GM12878 (cell line): ENCODE measurements around the gene TNFRSF9. TPM values are rescaled to one million over a fixed set of nuclear protein-coding genes. Genes with fewer than 3 reads are reported as not detected.

Experiments used
- ATAC-seq: fragments of 200-7000 bp; cut with Tn5 transposase; 3 replicates; pipeline ENCODE4 v1.9.1; 2020; ENCODE audit warnings: mild to moderate bottlenecking, moderate library complexity
- BruUV-seq: library from RNA; stranded (reverse); fragments of 400-500 nt; replicated peaks from 2 replicates; lab custom pipeline; 2021; lab: Mats Ljungman, UMichigan
- CTCF ChIA-PET: fragments of 300-600 bp; sonication (Branson Sonifier 250); formaldehyde crosslinking; extraction: SDS; loops from one replicate; lab custom pipeline; 2021; ENCODE audit warnings: inconsistent platforms; lab: Yijun Ruan, JAX
- POLR2A ChIA-PET: fragments of 350-600 bp; formaldehyde crosslinking; extraction: SDS; loops from one replicate; lab custom pipeline; 2021; ENCODE audit warnings: inconsistent platforms; lab: Charles Lee
- RAD21 ChIA-PET: fragments of 300-600 bp; sonication (Branson Sonifier 250); formaldehyde crosslinking; loops from one replicate; lab custom pipeline; 2023; ENCODE audit warnings: antibody characterized with exemption; ENCODE audit not compliant: unreplicated experiment; lab: Charles Lee
- SMC1A ChIA-PET: fragments of 300-600 bp; sonication (Branson Sonifier 250); formaldehyde crosslinking; loops from one replicate; lab custom pipeline; 2023; ENCODE audit not compliant: unreplicated experiment, uncharacterized antibody; lab: Charles Lee
- DNase-seq: peaks from one replicate; pipeline ENCODE4 v3.0.0-alpha.2; 2011; ENCODE audit warnings: low read depth, low spot score
- FAIRE-seq: peaks from 3 replicates; lab custom pipeline; 2011; peaks lifted over from hg19 to GRCh38; lab: Jason Lieb, UNC
- H2AFZ ChIP-seq: 2 replicates; pipeline ENCODE4 v1.6.0; 2011; ENCODE audit warnings: low read depth, low read length, control low read depth; ENCODE audit not compliant: control insufficient read depth
- H3K27ac ChIP-seq: 2 replicates; pipeline ENCODE4 v1.5.1; 2011; ENCODE audit warnings: control low read depth; ENCODE audit not compliant: control insufficient read depth, insufficient read depth
- H3K27me3 ChIP-seq, 2 experiments: replicated peaks in 1 of 2; 2 replicates each; pipeline versions ENCODE4 v1.6.0 to v1.6.1; 2011; ENCODE audit warnings: low read length in 1 of 2; ENCODE audit not compliant: control insufficient read depth in 2 of 2, insufficient read depth in 2 of 2
- H3K36me3 ChIP-seq, 2 experiments: 2 replicates each; pipeline ENCODE4 v1.5.1; 2011; ENCODE audit warnings: low read length in 1 of 2; ENCODE audit not compliant: control insufficient read depth in 2 of 2, insufficient read depth in 2 of 2
- H3K4me1 ChIP-seq: 2 replicates; pipeline ENCODE4 v1.6.1; 2011; ENCODE audit warnings: mild to moderate bottlenecking, low read length, moderate library complexity, mixed read lengths; ENCODE audit not compliant: control insufficient read depth, insufficient read depth
- H3K4me2 ChIP-seq: 2 replicates; pipeline ENCODE4 v1.6.0; 2011; ENCODE audit warnings: control low read depth; ENCODE audit not compliant: control insufficient read depth, insufficient read depth
- H3K4me3 ChIP-seq: fragments of 200-600 bp; sonication (generic); 2 replicates; pipeline ENCODE4 v1.5.1; 2016
- H3K79me2 ChIP-seq: 2 replicates; pipeline ENCODE4 v1.6.0; 2011; ENCODE audit warnings: low read length; ENCODE audit not compliant: control insufficient read depth, insufficient read depth
- H3K9ac ChIP-seq: 2 replicates; pipeline ENCODE4 v1.8.0; 2011; ENCODE audit warnings: low read length, control low read depth, mixed read lengths; ENCODE audit not compliant: control insufficient read depth, insufficient read depth
- H3K9me3 ChIP-seq: replicated peaks from 3 replicates; pipeline ENCODE4 v1.5.1; 2011; ENCODE audit warnings: mild to moderate bottlenecking, low read length; ENCODE audit not compliant: control insufficient read depth, insufficient read depth
- H4K20me1 ChIP-seq: 2 replicates; pipeline ENCODE4 v1.6.0; 2011; ENCODE audit not compliant: control insufficient read depth, insufficient read depth
- BMI1 ChIP-seq: fragments of 450-650 bp; IDR thresholded peaks from 2 replicates; pipeline ENCODE4 v1.6.1; 2016; ENCODE audit warnings: mild to moderate bottlenecking, moderate library complexity, borderline replicate concordance
- CBFB ChIP-seq: IDR thresholded peaks from 2 replicates; pipeline ENCODE4 v1.6.1; 2016; ENCODE audit warnings: antibody characterized with exemption, low read depth
- CBX5 ChIP-seq: sonication (generic); IDR thresholded peaks from 2 replicates; pipeline ENCODE4 v1.6.1; 2016; ENCODE audit warnings: low read depth, moderate library complexity, mild to moderate bottlenecking, inconsistent platforms
- FOS ChIP-seq: IDR thresholded peaks from 3 replicates; pipeline ENCODE4 v1.6.1; 2011; ENCODE audit warnings: borderline replicate concordance; ENCODE audit not compliant: insufficient read length; ENCODE audit errors: extremely low read depth
- MLLT1 ChIP-seq: fragments of 450-650 bp; IDR thresholded peaks from 2 replicates; pipeline ENCODE4 v1.6.1; 2016; ENCODE audit warnings: mild to moderate bottlenecking
- MXI1 ChIP-seq: fragments of 150-350 bp; IDR thresholded peaks from 2 replicates; pipeline ENCODE4 v1.6.1; 2011; ENCODE audit warnings: low read depth, mild to moderate bottlenecking, inconsistent platforms, low read length, improper control_type of control experiment
- PAX5 ChIP-seq: IDR thresholded peaks from 2 replicates; pipeline ENCODE4 v1.6.1; 2011; ENCODE audit warnings: low read depth, low read length, borderline replicate concordance
- RAD51 ChIP-seq: fragments of 450-650 bp; IDR thresholded peaks from 2 replicates; pipeline ENCODE4 v1.6.1; 2016; ENCODE audit warnings: moderate library complexity, mild to moderate bottlenecking, inconsistent platforms
- SKIL ChIP-seq: fragments of 450-650 bp; IDR thresholded peaks from 2 replicates; pipeline ENCODE4 v1.6.1; 2017; ENCODE audit warnings: mild to moderate bottlenecking, low read depth, inconsistent platforms; ENCODE audit not compliant: poor library complexity, severe bottlenecking
- WRNIP1 ChIP-seq: IDR thresholded peaks from 2 replicates; pipeline ENCODE4 v1.6.1; 2011; ENCODE audit warnings: low read depth, low read length, improper control_type of control experiment, borderline replicate concordance
- ZNF622 ChIP-seq: fragments of 450-650 bp; IDR thresholded peaks from 2 replicates; pipeline ENCODE4 v1.6.1; 2017; ENCODE audit warnings: mild to moderate bottlenecking, inconsistent platforms
- ZZZ3 ChIP-seq: IDR thresholded peaks from 2 replicates; pipeline ENCODE4 v1.6.1; 2011; ENCODE audit warnings: low read depth; ENCODE audit not compliant: control insufficient read depth, insufficient read length
- WGBS: methylation state at CpG from one replicate; pipeline ENCODE4 v1.1.6; 2016; ENCODE audit warnings: low lambda C conversion rate; ENCODE audit not compliant: insufficient replicate concordance, insufficient coverage; ENCODE audit errors: missing lambda C conversion rate; 5-methylcytosine and 5-hydroxymethylcytosine counted together
- in situ Hi-C: fragments of 300-500 bp; cut with MboI; formaldehyde crosslinking; loops from 9 replicates; pipeline ENCODE4 v1.14.3; 2018; ENCODE audit warnings: mixed read lengths
- intact Hi-C: fragments of 100-400 bp; cut with micrococcal nuclease; formaldehyde crosslinking; loops from one replicate; pipeline ENCODE4 v1.14.2; 2022; ENCODE audit not compliant: unreplicated experiment
- polyA plus RNA-seq, 11 experiments: library from polyadenylated mRNA; depleted of rRNA in 4 of 11; unstranded in 6 of 11; stranded (reverse) in 5 of 11; fragments of >200 nt; fragmentation: Nextera tagmentation in 4 of 11; fragmentation: Illumina TruSeq in 1 of 11; extraction: Ambion mirVana in 4 of 11; extraction: Trizol in 1 of 11; gene quantifications; 1 replicate in 1 of 11; 2 replicates in 10 of 11; pipeline versions ENCODE4 v1.2.1 to v1.2.3, GENCODE V29; 2011 to 2016; ENCODE audit warnings: inconsistent platforms in 2 of 11, missing spikeins in 2 of 11, low read depth in 1 of 11
- total RNA-seq, 4 experiments: library from RNA; depleted of rRNA in 3 of 4; stranded (reverse); fragments of >200 nt in 3 of 4; fragmentation: Illumina TruSeq in 1 of 4; extraction: Trizol in 1 of 4; gene quantifications; 2 replicates each; pipeline versions ENCODE4 v1.2.1 to v1.2.3, GENCODE V29; 2013 to 2021
- TF ChIP-seq, protein P1 (sequence below): fragments of 450-650 bp; IDR thresholded peaks from 2 replicates; pipeline ENCODE4 v1.6.1; 2017; ENCODE audit warnings: antibody characterized with exemption, mild to moderate bottlenecking, moderate library complexity
- TF ChIP-seq, protein P2 (sequence below): fragments of 450-650 bp; formaldehyde crosslinking; IDR thresholded peaks from 2 replicates; pipeline ENCODE4 v1.4.0; 2022; ENCODE audit warnings: mild to moderate bottlenecking, moderate library complexity

Gene TNFRSF9
- total and polyA plus RNA-seq, 10 of the 15 experiments (the other 5 are each of a cell fraction or from before 2014, with no cell fraction given): 2.0 to 25.6 (median 5.8) TPM

DNA sequence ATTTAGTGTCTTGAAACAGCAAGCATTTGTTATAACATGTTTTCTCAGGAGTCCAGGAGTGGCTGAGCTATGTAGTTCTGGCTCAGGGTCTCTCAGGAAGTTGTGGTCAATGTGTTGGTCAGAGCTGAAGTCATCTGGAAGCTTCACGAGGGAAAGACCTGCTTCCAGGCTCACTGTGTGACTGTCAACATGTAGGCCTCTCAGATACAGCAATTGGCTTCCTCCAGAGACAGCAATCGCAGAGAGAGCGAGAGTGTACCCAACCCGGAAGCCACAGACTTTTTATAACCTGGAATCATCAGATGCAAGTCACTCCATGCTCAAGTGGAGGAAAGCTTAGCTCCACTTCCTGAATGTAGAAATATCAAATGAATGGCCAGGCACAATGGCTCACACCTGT, 40.9 kb downstream of the TNFRSF9 start:
- ChIA-PET RAD21 (interaction anchor here (1.0 to 1.1 kb wide), 2 partner anchors 87 to 450 kb away, joined by 3 read pairs; no protein-coding TSS in a partner anchor), CTCF (interaction anchor here (1.2 to 4.0 kb wide), 4 partner anchors 92 to 231 kb away, joined by 4 to 24 read pairs (median 12); no protein-coding TSS in a partner anchor), SMC1A (interaction anchor here (0.7 to 2.8 kb wide), 3 partner anchors 87 to 92 kb away, joined by 4 to 9 read pairs (median 4); no protein-coding TSS in a partner anchor), POLR2A (no interaction called here)
- Histone ChIP-seq H3K79me2 (no peaks in the 10 kb centered on the region), H3K4me1 (no peaks in the 10 kb centered on the region), H3K27ac (no peak overlapping the region), H3K4me3 (no peak overlapping the region), H3K9ac (no peak overlapping the region), H3K27me3 (no peaks in the 10 kb centered on the region), H3K9me3 (no peaks in the 10 kb centered on the region), H2AFZ (no peak overlapping the region), H4K20me1 (no peaks in the 10 kb centered on the region), H3K4me2 (no peak overlapping the region), H3K36me3 (no peaks in the 10 kb centered on the region)
- DNase-seq (no peak), ATAC-seq (no peak), FAIRE-seq (no peak)
- intact Hi-C loops: loop anchor here (5.0 kb wide), 2 partner anchors 92 to 147 kb away; no protein-coding TSS in a partner anchor
- 20% methylated on average over 4 of the region's 4 CpGs for WGBS
- no TSS peak for BruUV-seq
- in situ Hi-C loops: loop anchor here (5.0 kb wide), 1 partner anchor 227 kb away; no protein-coding TSS in a partner anchor
- TF ChIP-seq WRNIP1 (no peak), CBX5 (no peak), PAX5 (no peak), MLLT1 (no peak), BMI1 (no peak), RAD51 (no peak), CBFB (no peak), FOS (no peak), ZNF622 (no peak), SKIL (no peak), ZZZ3 (no peak), MXI1 (no peak)
- TF ChIP-seq, protein P1, sequence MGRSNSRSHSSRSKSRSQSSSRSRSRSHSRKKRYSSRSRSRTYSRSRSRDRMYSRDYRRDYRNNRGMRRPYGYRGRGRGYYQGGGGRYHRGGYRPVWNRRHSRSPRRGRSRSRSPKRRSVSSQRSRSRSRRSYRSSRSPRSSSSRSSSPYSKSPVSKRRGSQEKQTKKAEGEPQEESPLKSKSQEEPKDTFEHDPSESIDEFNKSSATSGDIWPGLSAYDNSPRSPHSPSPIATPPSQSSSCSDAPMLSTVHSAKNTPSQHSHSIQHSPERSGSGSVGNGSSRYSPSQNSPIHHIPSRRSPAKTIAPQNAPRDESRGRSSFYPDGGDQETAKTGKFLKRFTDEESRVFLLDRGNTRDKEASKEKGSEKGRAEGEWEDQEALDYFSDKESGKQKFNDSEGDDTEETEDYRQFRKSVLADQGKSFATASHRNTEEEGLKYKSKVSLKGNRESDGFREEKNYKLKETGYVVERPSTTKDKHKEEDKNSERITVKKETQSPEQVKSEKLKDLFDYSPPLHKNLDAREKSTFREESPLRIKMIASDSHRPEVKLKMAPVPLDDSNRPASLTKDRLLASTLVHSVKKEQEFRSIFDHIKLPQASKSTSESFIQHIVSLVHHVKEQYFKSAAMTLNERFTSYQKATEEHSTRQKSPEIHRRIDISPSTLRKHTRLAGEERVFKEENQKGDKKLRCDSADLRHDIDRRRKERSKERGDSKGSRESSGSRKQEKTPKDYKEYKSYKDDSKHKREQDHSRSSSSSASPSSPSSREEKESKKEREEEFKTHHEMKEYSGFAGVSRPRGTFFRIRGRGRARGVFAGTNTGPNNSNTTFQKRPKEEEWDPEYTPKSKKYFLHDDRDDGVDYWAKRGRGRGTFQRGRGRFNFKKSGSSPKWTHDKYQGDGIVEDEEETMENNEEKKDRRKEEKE: no peak
- TF ChIP-seq, protein P2, sequence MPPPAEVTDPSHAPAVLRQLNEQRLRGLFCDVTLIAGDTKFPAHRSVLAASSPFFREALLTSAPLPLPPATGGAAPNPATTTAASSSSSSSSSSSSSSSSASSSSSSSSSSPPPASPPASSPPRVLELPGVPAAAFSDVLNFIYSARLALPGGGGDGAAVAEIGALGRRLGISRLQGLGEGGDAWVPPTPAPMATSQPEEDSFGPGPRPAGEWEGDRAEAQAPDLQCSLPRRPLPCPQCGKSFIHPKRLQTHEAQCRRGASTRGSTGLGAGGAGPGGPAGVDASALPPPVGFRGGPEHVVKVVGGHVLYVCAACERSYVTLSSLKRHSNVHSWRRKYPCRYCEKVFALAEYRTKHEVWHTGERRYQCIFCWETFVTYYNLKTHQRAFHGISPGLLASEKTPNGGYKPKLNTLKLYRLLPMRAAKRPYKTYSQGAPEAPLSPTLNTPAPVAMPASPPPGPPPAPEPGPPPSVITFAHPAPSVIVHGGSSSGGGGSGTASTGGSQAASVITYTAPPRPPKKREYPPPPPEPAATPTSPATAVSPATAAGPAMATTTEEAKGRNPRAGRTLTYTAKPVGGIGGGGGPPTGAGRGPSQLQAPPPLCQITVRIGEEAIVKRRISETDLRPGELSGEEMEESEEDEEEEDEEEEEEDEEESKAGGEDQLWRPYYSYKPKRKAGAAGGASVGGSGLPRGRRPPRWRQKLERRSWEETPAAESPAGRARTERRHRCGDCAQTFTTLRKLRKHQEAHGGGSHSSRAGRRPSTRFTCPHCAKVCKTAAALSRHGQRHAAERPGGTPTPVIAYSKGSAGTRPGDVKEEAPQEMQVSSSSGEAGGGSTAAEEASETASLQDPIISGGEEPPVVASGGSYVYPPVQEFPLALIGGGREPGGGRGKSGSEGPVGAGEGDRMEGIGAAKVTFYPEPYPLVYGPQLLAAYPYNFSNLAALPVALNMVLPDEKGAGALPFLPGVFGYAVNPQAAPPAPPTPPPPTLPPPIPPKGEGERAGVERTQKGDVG (CRISPR knock-in tag): no peak
